NCI-H2081 (cell line): ENCODE measurements around the gene NDUFA8.
"Not testable (repeated sequence)": the region's sequence is repeated elsewhere in the genome, so short reads cannot be mapped to it uniquely, and the experiment has no call there.

Experiments used
- DNase-seq, 2 experiments: peaks; one replicate each; lab custom pipeline; 2025; lab: John Stamatoyannopoulos, UW

The NDUFA8 gene

GRCh38 chr9:122120316-122121071, 39.1 kb downstream of the NDUFA8 start:
- no peak for DNase-seq

- no peak for DNase-seq
Measured at GRCh38 chr9:122119721-122120120, 39.9 kb downstream of the NDUFA8 start.

- no peak for DNase-seq
Measured at GRCh38 chr9:122119166-122119521, 40.4 kb downstream of the NDUFA8 start.

GRCh38 chr9:122118343-122119165, 41.0 kb downstream of the NDUFA8 start:
- no peak for DNase-seq

- DNase-seq, result not testable (repeated sequence)
Measured at GRCh38 chr9:122117241-122117640, 42.3 kb downstream of the NDUFA8 start.

- no peak for DNase-seq
Measured at GRCh38 chr9:122116448-122117173, 43.0 kb downstream of the NDUFA8 start.

- no peak for DNase-seq
Measured at GRCh38 chr9:122116040-122116439, 43.5 kb downstream of the NDUFA8 start.

- DNase-seq, result no peak
Measured at GRCh38 chr9:122115176-122116035, 44.2 kb downstream of the NDUFA8 start.

- DNase-seq, result no peak
Measured at GRCh38 chr9:122113574-122113973, 46.0 kb downstream of the NDUFA8 start.

- no peak for DNase-seq
Measured at GRCh38 chr9:122112238-122112637, 47.3 kb downstream of the NDUFA8 start.

GRCh38 chr9:122111413-122112085, 48.0 kb downstream of the NDUFA8 start:
- no peak for DNase-seq

- no peak for DNase-seq
Measured at GRCh38 chr9:122110100-122110833, 49.3 kb downstream of the NDUFA8 start.

- DNase-seq, result no peak
Measured at GRCh38 chr9:122109035-122109813, 50.4 kb downstream of the NDUFA8 start.

- DNase-seq, result no peak
Measured at GRCh38 chr9:122107291-122107805, 52.2 kb downstream of the NDUFA8 start.

GRCh38 chr9:122106576-122106975, 53.0 kb downstream of the NDUFA8 start:
- no peak for DNase-seq

- no peak for DNase-seq
Measured at GRCh38 chr9:122103985-122104384, 55.6 kb downstream of the NDUFA8 start.

- DNase-seq, result no peak
Measured at GRCh38 chr9:122102156-122102555, 57.4 kb downstream of the NDUFA8 start.

GRCh38 chr9:122100756-122101155, 58.8 kb downstream of the NDUFA8 start:
- no peak for DNase-seq

- peak; percentile 58 to 85 for DNase-seq
Measured at GRCh38 chr9:122099271-122099869, 60.2 kb downstream of the NDUFA8 start.
